ENCODE data around the gene LDLRAD3. TPM values are rescaled to one million over a fixed set of nuclear protein-coding genes. Genes with fewer than 3 reads are reported as not detected.
A peak's percentile ranks its signal among the peaks of the same experiment; 100 is the strongest.

Gene LDLRAD3
- total and polyA plus RNA-seq, 12 donors: 0.87 to 5.1 (median 1.7) TPM

GRCh38 chr11:36155124-36155561 lies 211.3 kb downstream of the LDLRAD3 start:
- Histone ChIP-seq H3K9me3 (no peaks in the 10 kb centered on the region), H3K4me3 (no peak overlapping the region), H3K4me1 (peaks cover 0 to 53% (median 24%) of the 10 kb centered on the region in 9 donors), H3K27me3 (no peaks in the 10 kb centered on the region), H3K36me3 (no peaks in the 10 kb centered on the region), H3K27ac (peak overlapping the region in 8 of 10 donors; percentile 21 to 67 (median 32))
- WGBS, 2 donors: 66 to 76% methylated on average over 8 of the region's 8 CpGs
- no peak for DNase-seq
- intact Hi-C loops (cut with DNase I): loop anchor here in 3 of 10 donors (5.0 to 10.0 kb wide), 4 partner anchors 100 to 330 kb away; no protein-coding TSS in a partner anchor
- TF ChIP-seq, protein P1, sequence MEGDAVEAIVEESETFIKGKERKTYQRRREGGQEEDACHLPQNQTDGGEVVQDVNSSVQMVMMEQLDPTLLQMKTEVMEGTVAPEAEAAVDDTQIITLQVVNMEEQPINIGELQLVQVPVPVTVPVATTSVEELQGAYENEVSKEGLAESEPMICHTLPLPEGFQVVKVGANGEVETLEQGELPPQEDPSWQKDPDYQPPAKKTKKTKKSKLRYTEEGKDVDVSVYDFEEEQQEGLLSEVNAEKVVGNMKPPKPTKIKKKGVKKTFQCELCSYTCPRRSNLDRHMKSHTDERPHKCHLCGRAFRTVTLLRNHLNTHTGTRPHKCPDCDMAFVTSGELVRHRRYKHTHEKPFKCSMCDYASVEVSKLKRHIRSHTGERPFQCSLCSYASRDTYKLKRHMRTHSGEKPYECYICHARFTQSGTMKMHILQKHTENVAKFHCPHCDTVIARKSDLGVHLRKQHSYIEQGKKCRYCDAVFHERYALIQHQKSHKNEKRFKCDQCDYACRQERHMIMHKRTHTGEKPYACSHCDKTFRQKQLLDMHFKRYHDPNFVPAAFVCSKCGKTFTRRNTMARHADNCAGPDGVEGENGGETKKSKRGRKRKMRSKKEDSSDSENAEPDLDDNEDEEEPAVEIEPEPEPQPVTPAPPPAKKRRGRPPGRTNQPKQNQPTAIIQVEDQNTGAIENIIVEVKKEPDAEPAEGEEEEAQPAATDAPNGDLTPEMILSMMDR (IDR thresholded peaks at IDR 0.05): no peak
- ATAC-seq: peak in 2 of 8 donors; percentile 31 to 34

DNA sequence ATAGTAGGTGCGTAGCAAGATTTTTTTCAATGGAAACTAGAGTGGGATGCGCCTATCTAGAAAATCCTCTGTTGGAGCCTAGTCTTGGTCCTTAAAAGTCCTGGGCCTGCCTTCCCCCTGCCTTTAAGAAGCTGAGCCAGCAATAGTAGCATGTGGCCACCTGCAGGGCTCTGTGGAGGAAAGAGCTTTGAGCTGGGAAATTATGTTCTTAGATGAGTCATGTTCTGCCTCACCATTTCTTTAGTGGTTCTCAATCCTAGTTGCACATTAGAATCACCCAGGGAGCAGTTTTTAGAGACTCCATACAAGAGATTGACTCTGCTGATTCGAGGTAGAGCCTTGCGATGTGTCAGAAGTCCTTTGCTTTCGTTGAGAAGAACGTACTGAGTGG lies 211.9 kb downstream of the LDLRAD3 start:
- DNase-seq (no peak), ATAC-seq (peak in 1 of 8 donors; percentile 48)
- intact Hi-C loops (cut with DNase I): loop anchor here in 3 of 10 donors (5.0 to 10.0 kb wide), 4 partner anchors 99 to 331 kb away; no protein-coding TSS in a partner anchor
- no peak overlapping the region for H3K4me3 ChIP-seq
- peak overlapping the region in 8 of 10 donors; percentile 21 to 67 (median 34) for H3K27ac ChIP-seq
- H3K4me1 ChIP-seq: peaks cover 0 to 47% (median 24%) of the 10 kb centered on the region in 9 donors
- TF ChIP-seq, protein P1 (IDR thresholded peaks at IDR 0.05): no peak
- no peaks in the 10 kb centered on the region for H3K27me3 ChIP-seq
- 91 to 92% methylated on average over 6 of the region's 6 CpGs for WGBS, 2 donors
- H3K36me3 ChIP-seq: no peaks in the 10 kb centered on the region
- no peaks in the 10 kb centered on the region for H3K9me3 ChIP-seq

GRCh38 chr11:36156161-36156816 lies 212.4 kb downstream of the LDLRAD3 start:
- no peaks in the 10 kb centered on the region for H3K27me3 ChIP-seq
- no peak for DNase-seq
- H3K36me3 ChIP-seq: no peaks in the 10 kb centered on the region
- peak in 1 of 8 donors; percentile 6 for ATAC-seq
- peak overlapping the region in 8 of 10 donors; percentile 21 to 67 (median 46) for H3K27ac ChIP-seq
- intact Hi-C loops (cut with DNase I): loop anchor here in 3 of 10 donors (5.0 to 10.0 kb wide), 4 partner anchors 99 to 331 kb away; no protein-coding TSS in a partner anchor
- no peaks in the 10 kb centered on the region for H3K9me3 ChIP-seq
- no peak overlapping the region for H3K4me3 ChIP-seq
- WGBS, 2 donors: 78 to 83% methylated on average over 4 of the region's 4 CpGs
- peaks cover 0 to 50% (median 24%) of the 10 kb centered on the region in 9 donors for H3K4me1 ChIP-seq
- TF ChIP-seq, protein P1 (IDR thresholded peaks at IDR 0.05): no peak

- Histone ChIP-seq H3K27ac (peak overlapping the region in 8 of 10 donors; percentile 6 to 67 (median 38)), H3K27me3 (no peaks in the 10 kb centered on the region), H3K9me3 (no peaks in the 10 kb centered on the region), H3K36me3 (no peaks in the 10 kb centered on the region), H3K4me1 (peaks cover 0 to 56% (median 24%) of the 10 kb centered on the region in 9 donors), H3K4me3 (no peak overlapping the region)
- ATAC-seq (peak in 4 of 8 donors; percentile 26 to 58 (median 46)), DNase-seq (no peak)
- TF ChIP-seq, protein P1 (IDR thresholded peaks at IDR 0.05): peak in 1 of 9 donors; percentile 13
- WGBS, 2 donors: 42 to 48% methylated on average over 5 of the region's 5 CpGs
- intact Hi-C loops (cut with DNase I): loop anchor here in 3 of 10 donors (5.0 to 10.0 kb wide), 4 partner anchors 98 to 332 kb away; no protein-coding TSS in a partner anchor
Observed at GRCh38 chr11:36156817-36157519, 213.1 kb downstream of the LDLRAD3 start.
